ENCODE results near the gene TXNDC5.

- TF ChIP-seq POLR2A (IDR thresholded peaks at IDR 0.05) (no peak), CTCF (IDR thresholded peaks at IDR 0.05) (no peak)
Measured at GRCh38 chr6:7910298-7910653, 312 bp downstream of the TXNDC5 start.

All from adrenal gland (tissue), 5 donors.